Measurements from ENCODE around the gene EXOSC10.

EXOSC10 gene

GRCh38 chr1:11099310-11100148 lies at the start of gene EXOSC10:
EXOSC10 (minus strand) TSS chr1:11099869; CDS start chr1:11099831, 38 bp downstream.
- peak; percentile 96 for DNase-seq (ENCODE audit: low spot score)

DNA sequence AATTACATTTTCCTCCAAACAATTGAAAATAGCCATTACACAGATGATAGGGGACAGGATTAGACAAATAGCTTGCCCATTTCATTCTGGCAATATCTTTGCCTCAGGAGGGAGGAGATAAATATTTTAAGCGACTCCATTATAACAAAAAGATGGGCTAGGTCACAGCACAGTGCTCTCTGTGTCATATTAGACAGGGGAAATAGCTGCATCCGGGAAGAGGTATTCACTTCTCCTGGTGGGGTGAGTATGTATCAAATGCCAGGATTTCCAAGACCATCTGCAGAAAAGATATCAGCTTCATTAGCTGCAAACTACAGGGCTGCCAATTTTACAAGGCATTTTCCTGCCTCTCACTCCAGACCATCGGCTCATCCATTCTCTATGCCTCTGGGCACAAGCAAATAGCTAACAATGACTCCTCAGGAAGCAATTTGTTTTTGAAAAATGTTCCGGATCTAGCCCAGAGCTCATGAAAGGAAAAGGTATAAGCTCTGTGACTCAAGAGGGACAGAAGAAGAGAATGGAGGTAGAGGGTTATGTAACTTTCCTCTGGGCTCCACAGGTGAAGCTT lies 47.6 kb upstream of the EXOSC10 start:
- no peak for DNase-seq (ENCODE audit: low spot score)

- DNase-seq (ENCODE audit: low spot score): no peak
These were observed 46.1 kb upstream of the EXOSC10 start for GRCh38 chr1:11145741-11146140.

DNA sequence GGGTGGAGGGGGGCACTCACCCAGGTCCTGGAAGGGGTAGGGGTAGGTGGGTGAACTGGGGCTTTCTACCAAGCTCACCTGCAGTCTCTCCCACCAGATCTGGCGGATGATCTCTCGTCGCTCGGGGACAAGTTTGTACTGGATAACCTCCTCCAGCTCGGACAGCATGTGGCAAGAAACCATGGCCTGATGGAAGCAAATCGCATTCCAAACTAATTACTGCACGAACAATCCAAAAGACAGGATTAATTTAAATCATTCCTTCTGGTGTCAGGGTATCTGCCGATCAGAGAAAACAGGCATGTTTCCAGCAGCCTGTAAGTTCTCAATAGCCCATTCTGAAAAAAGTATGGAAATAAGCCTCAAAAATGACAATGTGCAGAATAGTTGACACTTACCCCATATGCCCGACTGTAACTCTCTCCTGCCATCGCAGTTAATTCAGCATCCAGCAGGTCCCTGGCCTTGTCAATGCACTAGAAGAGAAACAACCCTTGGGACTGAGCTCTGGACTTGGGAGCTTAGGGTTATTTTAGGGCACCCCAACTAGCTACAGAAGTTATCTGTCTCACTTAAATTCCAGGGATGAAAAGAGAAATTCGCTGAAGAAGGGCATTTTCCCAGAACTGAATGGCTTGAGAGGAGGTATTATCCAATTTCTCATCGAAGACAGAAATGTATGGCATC lies 45.0 kb upstream of the EXOSC10 start:
- DNase-seq (ENCODE audit: low spot score): no peak

GRCh38 chr1:11143907-11144306 lies 44.2 kb upstream of the EXOSC10 start:
- no peak for DNase-seq (ENCODE audit: low spot score)

- no peak for DNase-seq (ENCODE audit: low spot score)
These were observed 43.7 kb upstream of the EXOSC10 start for GRCh38 chr1:11143401-11143800.

- no peak for DNase-seq (ENCODE audit: low spot score)
These were observed 43.1 kb upstream of the EXOSC10 start for GRCh38 chr1:11142618-11143391.

DNA sequence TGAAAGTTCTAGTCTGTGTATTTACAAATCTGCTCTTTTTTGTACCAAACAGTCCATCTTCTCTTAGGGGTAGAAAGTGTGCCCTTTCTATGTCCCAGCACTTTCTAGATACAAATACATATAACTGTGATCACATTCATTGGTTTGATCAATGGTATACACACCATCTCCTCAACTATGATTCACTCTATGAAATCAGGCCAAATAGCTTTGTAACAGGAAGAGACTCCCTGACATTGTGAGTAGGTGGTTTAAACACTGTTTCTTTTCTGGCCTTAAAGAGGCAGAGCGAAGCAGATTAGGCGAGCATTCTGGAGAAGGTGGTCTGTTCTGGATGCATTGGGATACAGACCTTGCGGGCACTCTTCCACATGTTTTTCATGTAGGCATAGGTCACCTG lies 39.3 kb upstream of the EXOSC10 start:
- DNase-seq (ENCODE audit: low spot score): no peak

- no peak for DNase-seq (ENCODE audit: low spot score)
These were observed 38.4 kb upstream of the EXOSC10 start for GRCh38 chr1:11138029-11138428.

DNA sequence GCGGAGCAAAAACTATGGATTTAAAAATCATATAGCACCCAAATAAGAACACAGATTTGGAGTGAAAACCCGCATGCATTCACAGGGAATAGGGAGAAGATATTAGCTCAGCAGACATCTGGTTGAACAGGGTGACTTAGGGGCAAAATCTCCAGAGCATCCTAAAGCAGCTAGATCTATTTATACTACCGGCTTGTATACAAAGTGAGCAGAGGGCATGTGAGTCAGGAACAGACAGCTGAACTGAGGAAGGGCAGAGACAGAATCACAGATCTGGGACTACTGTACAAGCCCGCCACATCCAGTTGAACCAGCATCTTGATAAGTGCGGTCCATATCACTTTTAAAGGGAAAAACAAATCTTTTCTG lies 35.2 kb upstream of the EXOSC10 start:
- no peak for DNase-seq (ENCODE audit: low spot score)

- DNase-seq (ENCODE audit: low spot score): no peak
These were observed 34.7 kb upstream of the EXOSC10 start for GRCh38 chr1:11134251-11134897.

DNA sequence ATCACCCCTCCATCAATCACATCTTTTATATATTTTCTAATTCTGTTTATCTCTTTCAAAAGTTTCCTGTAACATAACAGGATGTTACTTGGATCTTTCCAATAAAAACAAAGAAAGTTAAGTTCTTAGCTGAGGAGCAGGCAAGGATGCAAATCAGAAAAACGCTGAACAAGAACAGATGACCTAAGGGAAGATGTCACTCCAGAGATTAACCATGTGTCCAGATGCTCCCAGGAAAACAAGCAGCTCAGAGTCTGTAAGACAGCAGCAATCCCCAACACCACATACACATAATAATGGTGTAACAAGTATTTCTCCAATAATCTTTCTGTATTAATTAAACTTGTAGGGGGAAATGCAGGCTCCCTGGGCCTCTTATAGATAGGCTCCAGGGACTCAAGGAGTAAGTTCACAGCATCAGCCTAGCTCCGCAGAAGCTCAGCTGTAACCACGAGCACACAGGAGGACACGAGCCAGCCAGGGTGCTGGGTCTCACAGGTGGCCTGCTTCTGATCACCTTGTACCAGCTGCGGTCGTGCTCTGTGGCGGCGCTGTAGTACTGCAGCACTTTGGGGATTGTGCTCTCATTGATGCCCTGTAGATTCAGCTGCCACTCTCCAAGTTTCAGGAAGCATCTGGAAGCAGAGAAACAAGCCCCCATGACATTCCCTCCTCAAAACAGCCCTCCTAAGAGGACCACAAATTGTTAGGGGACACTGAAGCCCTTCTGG lies 33.1 kb upstream of the EXOSC10 start:
- no peak for DNase-seq (ENCODE audit: low spot score)

DNA sequence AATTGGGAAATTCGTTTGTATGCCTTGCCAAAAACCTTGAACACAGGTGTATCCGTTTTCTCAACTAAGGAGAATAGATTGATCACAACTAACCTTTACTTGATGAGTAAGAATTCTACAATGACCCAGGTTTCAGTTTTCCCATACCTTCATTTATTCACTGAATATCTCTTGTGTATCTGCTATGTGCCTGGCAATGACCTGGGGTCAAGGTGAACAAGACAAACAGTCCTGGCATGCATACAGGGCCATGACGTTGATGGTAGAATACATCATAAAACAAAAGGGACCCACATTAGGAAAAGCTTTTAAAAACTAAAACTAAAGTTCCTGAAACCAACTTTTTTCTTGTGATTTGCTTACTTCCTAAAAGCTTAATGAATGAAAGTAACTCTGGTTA lies 32.1 kb upstream of the EXOSC10 start:
- DNase-seq (ENCODE audit: low spot score): no peak

DNA sequence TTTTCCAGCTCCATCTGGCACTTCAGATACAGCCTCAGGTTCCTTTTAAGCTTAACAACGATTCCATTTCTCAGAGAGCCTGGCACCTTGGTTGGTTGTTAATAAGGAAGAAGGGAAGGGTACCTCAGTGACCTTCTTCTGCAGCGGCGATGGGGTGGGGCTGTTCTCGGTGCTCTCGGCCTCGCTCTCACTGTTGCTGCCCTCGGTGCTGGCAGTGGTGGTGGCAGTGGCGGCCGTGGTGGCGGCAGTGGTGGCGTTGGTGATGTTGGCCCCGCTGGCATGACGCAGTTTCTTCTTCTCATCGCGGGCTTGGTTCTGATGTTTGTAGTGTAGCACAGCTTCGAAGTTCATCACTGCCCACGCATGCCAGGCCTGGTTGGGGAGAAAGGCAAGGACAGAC lies 30.7 kb upstream of the EXOSC10 start:
- no peak for DNase-seq (ENCODE audit: low spot score)

GRCh38 chr1:11129649-11130390 lies 30.2 kb upstream of the EXOSC10 start:
- no peak for DNase-seq (ENCODE audit: low spot score)

DNA sequence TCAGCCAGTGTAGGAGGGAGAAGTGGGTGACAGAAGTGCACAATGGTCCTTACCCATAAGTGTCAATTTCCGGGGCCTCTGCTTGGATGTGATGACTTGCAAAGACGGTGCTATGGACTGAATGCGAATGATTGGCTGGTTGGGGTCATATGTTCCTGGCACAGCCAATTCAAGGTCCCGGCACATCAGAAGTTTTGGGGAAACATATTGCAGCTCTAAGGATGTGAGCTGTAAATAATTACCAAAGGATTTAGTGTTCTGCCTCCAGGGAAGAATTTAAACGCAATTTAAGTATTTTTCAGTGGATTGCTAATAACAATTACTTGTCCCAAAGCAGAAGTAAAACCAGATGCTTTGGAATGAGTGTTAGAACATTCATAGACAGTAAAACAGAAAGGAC lies 26.9 kb upstream of the EXOSC10 start:
- DNase-seq (ENCODE audit: low spot score): no peak

DNA sequence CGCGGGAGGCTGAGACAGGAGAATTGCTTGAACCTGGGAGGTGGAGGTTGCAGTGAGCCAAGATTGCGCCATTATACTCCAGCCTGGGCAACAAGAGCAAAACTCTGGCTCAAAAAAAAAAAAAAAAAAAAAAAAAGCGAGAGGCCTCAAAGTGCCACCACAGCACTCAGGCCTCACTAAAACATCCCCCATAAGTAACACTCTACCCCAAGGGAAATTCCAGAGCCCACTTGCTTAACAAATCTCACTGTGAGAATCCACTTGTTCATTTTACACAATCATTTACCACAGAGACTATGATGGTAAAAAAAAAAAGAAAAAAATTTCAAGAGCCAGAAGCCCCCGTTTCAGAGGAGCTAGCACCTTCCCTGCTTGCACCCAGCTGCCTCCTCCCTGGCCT lies 26.3 kb upstream of the EXOSC10 start:
- DNase-seq (ENCODE audit: low spot score): no peak

DNA sequence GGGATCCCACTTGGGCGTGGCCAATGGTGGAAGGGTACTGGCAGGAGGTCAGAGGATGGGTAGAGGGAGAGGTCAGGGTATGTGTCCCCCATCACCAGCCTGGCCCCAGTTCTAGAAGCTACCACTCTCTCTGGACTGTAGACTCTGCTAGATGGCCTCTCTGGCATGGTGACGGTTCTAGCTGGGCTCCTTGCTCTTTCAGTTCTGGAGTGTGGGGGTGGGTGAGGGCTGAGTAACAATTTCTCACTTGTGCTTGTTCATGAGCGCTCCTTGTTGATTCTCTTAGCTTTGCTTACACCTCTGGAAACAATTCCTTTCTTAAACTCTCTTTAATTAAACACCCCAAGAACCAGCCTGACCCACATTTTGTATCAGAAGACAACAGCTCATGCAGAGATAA lies 25.3 kb upstream of the EXOSC10 start:
- no peak for DNase-seq (ENCODE audit: low spot score)

GRCh38 chr1:11116318-11116717 lies 16.6 kb upstream of the EXOSC10 start:
- DNase-seq (ENCODE audit: low spot score): no peak

DNA sequence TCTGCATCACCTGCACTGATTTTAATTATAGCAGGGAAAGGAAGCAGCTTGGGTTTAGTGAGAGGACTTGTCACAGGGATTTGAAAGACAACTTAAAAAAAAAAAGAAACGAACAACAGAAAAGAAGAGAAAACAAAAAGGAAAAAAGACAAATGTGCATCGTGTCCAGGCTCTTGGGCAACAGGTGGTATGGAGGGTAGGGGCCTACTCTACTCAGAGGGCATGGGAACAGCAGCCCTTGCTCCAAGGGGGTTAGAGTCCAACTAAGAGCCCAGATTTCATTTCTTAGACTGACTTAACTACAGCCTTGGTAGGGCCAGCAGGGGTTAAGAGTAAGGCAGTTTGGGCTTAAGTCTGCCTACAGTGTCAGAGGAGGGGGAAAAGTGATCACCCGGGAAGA lies 15.3 kb upstream of the EXOSC10 start:
- no peak for DNase-seq (ENCODE audit: low spot score)

All from hematopoietic multipotent progenitor cell treated with erythropoietin and hydrocortisone succinate and interleukin-3 and kit ligand, for 15 days (in vitro differentiated cells).